ENCODE measurements around the gene MAP2K1. TPM values are rescaled to one million over a fixed set of nuclear protein-coding genes. Genes with fewer than 3 reads are reported as not detected.
"Not testable (repeated sequence)": the region's sequence is repeated elsewhere in the genome, so short reads cannot be mapped to it uniquely, and the experiment has no call there.

Gene MAP2K1
- total RNA-seq, 4 donors from 2014 or later = 13.2 to 46.4 (median 33.5) TPM

DNA sequence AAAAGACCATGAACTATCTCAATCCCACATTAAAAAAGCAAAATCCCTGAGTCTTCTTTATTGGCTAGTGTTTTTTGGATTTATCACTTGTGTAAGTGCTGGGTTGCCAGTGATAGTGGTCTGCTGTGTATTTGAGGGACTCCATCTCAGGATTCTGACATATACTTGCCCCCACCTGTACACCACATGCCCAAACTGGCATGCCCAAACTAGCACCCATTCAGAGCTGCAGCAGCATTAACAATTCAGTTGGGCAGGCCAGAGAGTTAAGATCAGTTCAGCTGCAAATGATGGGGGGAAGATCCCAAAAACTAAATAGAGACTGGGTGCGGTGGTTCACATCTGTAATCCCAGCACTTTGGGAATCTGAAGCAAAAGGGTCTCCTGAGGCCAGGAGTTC is 23.9 kb upstream of the MAP2K1 start:
- Histone ChIP-seq H3K9me3 (no peaks in the 10 kb centered on the region), H3K4me1 (no peaks in the 10 kb centered on the region), H3K27ac (no peak overlapping the region), H3K27me3 (no peaks in the 10 kb centered on the region), H3K4me3 (no peak overlapping the region), H3K36me3 (no peaks in the 10 kb centered on the region)
- no peak for TF ChIP-seq POLR2A (IDR thresholded peaks at IDR 0.05)
- TF ChIP-seq CTCF (IDR thresholded peaks at IDR 0.05) = no peak
- DNase-seq = no peak
- intact Hi-C loops (cut with DNase I; ENCODE audit: low total_unique reads) = no loop called here

- no peak for DNase-seq
- TF ChIP-seq CTCF (IDR thresholded peaks at IDR 0.05) = no peak
- TF ChIP-seq POLR2A (IDR thresholded peaks at IDR 0.05) = no peak
- H3K27ac ChIP-seq = no peak overlapping the region
Observed at GRCh38 chr15:66364944-66365528, 21.7 kb upstream of the MAP2K1 start.

GRCh38 chr15:66369773-66370651 is 16.7 kb upstream of the MAP2K1 start:
- peak overlapping the region; percentile 34 to 37 for H3K27ac ChIP-seq
- intact Hi-C loops (cut with DNase I; ENCODE audit: low total_unique reads) = no loop called here
- no peaks in the 10 kb centered on the region for H3K9me3 ChIP-seq
- no peaks in the 10 kb centered on the region for H3K27me3 ChIP-seq
- DNase-seq = no peak
- TF ChIP-seq POLR2A (IDR thresholded peaks at IDR 0.05) (no peak), CTCF (IDR thresholded peaks at IDR 0.05) (no peak)
- no peaks in the 10 kb centered on the region for H3K36me3 ChIP-seq
- H3K4me3 ChIP-seq = peak overlapping the region in 1 of 2 donors; percentile 5
- H3K4me1 ChIP-seq = no peaks in the 10 kb centered on the region

More at GRCh38 chr15:66364944-66365528, 21.7 kb upstream of the MAP2K1 start:
- Histone ChIP-seq H3K36me3 (no peaks in the 10 kb centered on the region), H3K9me3 (no peaks in the 10 kb centered on the region), H3K27me3 (no peaks in the 10 kb centered on the region), H3K4me3 (no peak overlapping the region), H3K4me1 (no peaks in the 10 kb centered on the region)
- intact Hi-C loops (cut with DNase I; ENCODE audit: low total_unique reads) = no loop called here

GRCh38 chr15:66374179-66374578 is 12.5 kb upstream of the MAP2K1 start:
- TF ChIP-seq POLR2A (IDR thresholded peaks at IDR 0.05) (no peak), CTCF (IDR thresholded peaks at IDR 0.05) (no peak)
- Histone ChIP-seq H3K4me3 (no peak overlapping the region), H3K27me3 (no peaks in the 10 kb centered on the region), H3K4me1 (no peaks in the 10 kb centered on the region), H3K27ac (no peak overlapping the region), H3K36me3 (no peaks in the 10 kb centered on the region), H3K9me3 (no peaks in the 10 kb centered on the region)
- no peak for DNase-seq
- intact Hi-C loops (cut with DNase I; ENCODE audit: low total_unique reads) = no loop called here

DNA sequence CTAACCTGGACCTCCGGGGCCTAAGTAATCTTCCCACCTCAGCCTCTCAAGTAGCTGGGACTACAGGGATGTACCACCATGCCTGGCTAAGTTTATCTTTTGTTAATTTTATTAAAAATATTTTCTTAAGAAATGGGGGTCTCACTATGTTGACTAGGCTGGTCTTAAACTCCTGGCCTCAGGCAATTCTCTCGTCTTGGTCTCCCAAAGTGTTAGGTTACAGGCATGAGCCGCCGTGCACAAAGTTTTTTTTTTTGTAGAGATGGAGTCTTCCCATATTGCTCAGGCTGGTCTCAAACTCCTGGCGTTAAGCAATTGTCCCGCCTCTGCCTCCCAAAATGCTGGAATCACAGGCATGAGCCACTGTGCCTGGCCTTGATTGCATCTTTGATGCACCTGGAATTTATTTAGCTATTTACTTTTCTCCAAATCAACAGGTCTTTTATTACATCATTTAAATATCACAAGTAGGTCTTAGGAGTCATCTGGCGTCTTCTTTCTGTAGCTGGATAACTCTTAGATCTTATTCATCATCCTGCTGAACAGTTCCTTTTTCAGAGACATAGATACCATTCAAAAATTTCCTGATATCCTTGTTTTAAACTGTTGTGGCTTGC is 7.8 kb upstream of the MAP2K1 start:
- H3K27ac ChIP-seq = no peak overlapping the region
- no peak overlapping the region for H3K4me3 ChIP-seq
- H3K4me1 ChIP-seq = no peaks in the 10 kb centered on the region
- no peaks in the 10 kb centered on the region for H3K9me3 ChIP-seq
- no peaks in the 10 kb centered on the region for H3K36me3 ChIP-seq
- intact Hi-C loops (cut with DNase I; ENCODE audit: low total_unique reads) = no loop called here
- H3K27me3 ChIP-seq = no peaks in the 10 kb centered on the region
- no peak for DNase-seq
- TF ChIP-seq CTCF (IDR thresholded peaks at IDR 0.05) = no peak
- TF ChIP-seq POLR2A (IDR thresholded peaks at IDR 0.05) = no peak

GRCh38 chr15:66381376-66381775 is 5.3 kb upstream of the MAP2K1 start:
- H3K4me1 ChIP-seq; H3K36me3 ChIP-seq; H3K27me3 ChIP-seq; H3K9me3 ChIP-seq; H3K4me3 ChIP-seq; intact Hi-C loops (cut with DNase I; ENCODE audit: low total_unique reads); H3K27ac ChIP-seq; DNase-seq: not testable (repeated sequence)
